ENCODE data around the gene ZBTB42.

DNA sequence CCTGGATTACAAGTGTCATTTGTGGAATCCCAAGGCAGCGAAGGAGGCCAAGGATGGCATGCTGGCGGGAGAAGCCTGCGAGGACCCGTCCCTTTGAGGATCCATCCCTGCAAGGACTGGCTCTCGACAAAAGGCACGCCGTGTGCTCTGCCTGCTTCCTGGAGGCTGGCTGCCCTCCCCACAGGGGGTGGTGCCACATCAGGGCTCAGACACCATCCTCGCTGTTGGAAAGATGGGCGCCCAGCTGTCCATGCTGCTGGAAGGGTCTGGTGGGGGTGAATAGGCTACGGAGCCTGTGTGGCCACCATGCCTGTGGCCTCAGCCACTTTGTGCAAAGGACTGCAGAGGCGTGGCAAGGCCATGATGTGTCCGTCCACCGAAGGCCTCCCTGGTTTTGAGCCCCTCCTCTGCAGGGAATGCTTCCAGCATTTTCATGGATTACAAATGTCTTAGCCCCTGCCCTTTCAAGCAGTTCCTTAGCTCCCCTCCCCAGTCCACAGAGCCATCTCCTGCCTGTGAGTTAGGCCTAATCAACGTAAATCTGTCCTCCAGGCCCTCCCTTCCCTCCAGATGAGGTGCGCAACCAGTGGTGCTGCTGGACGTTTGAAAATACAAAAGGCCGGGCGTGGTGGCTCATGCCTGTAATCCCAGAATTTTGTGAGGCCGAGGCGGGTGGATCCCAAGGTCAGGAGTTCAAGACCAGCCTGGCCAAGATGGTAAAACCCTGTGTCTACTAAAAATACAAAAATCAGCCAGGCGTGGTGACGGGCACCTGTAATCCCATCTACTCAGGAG lies 22.1 kb downstream of the ZBTB42 start:
- TF ChIP-seq EZH2 (IDR thresholded peaks at IDR 0.05; ENCODE audit: borderline replicate concordance, insufficient read depth, low read depth, low read length, poor library complexity, severe bottlenecking): no peak
- TF ChIP-seq, protein P1, sequence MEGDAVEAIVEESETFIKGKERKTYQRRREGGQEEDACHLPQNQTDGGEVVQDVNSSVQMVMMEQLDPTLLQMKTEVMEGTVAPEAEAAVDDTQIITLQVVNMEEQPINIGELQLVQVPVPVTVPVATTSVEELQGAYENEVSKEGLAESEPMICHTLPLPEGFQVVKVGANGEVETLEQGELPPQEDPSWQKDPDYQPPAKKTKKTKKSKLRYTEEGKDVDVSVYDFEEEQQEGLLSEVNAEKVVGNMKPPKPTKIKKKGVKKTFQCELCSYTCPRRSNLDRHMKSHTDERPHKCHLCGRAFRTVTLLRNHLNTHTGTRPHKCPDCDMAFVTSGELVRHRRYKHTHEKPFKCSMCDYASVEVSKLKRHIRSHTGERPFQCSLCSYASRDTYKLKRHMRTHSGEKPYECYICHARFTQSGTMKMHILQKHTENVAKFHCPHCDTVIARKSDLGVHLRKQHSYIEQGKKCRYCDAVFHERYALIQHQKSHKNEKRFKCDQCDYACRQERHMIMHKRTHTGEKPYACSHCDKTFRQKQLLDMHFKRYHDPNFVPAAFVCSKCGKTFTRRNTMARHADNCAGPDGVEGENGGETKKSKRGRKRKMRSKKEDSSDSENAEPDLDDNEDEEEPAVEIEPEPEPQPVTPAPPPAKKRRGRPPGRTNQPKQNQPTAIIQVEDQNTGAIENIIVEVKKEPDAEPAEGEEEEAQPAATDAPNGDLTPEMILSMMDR (IDR thresholded peaks at IDR 0.05): no peak
